ENCODE results near the gene UBQLN4.

UBQLN4 gene

DNA sequence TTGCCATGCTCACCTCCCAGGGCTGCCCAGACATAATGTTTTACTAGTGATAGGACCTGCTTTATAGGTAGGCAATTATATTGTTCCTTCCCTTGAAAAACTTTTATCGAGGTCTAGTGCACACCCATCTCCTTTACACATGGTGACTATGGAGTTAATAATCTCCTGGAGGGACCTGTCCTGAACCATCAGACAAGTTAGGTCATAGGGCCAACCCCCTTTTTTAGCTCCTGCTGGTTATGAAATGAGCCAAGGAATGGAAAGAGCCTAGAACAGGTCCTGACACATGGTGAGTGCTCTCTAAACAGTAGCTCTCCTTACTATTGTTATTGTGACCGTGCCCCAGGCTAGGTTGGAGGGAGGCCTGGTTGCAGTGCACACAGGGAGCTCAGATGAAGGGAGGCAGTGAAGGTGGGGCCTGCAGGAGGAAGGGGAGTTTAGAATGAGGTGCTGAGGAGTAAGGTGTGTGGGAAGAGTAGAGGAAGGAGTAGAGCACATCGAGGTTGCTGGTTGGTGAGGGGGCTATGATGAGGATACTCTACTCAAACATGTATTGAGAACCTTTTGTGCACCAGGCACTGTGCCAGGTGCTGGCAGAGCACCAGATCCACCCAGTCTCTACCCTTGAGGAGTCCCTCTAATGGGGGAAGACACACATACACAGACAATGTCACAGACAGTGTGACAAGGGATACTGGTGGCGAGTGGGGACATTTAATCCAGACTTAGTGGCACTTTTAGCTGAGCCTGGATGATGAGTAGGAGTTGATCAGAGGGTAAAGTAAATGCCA, 46.8 kb upstream of the UBQLN4 start:
- Histone ChIP-seq H2AFZ (ENCODE audit: low read depth, low read length) (no peak overlapping the region), H3K79me2 (ENCODE audit: insufficient read depth, low read length) (no peaks in the 10 kb centered on the region), H3K4me3 (ENCODE audit: low read depth in 1 of 2, low read length in 2 of 2) (no peak overlapping the region), H3K27ac (ENCODE audit: low read length) (no peak overlapping the region), H4K20me1 (ENCODE audit: insufficient read depth, low read length) (peaks cover 13% of the 10 kb centered on the region; the same call in 1 of the 2 replicates), H3K27me3 (ENCODE audit: insufficient read depth, low read length, poor library complexity) (peaks cover 10% of the 10 kb centered on the region), H3K9me3 (ENCODE audit: insufficient read depth, low read length, severe bottlenecking) (no peaks in the 10 kb centered on the region), H3K4me2 (ENCODE audit: insufficient read depth, low read length) (no peak overlapping the region), H3K4me1 (ENCODE audit: insufficient read depth, low read length) (no peaks in the 10 kb centered on the region), H3K36me3 (ENCODE audit: insufficient read depth, low read length) (no peaks in the 10 kb centered on the region), H3K9ac (ENCODE audit: low read depth, low read length) (no peak overlapping the region)
- no peak for DNase-seq
- TF ChIP-seq, protein P1, sequence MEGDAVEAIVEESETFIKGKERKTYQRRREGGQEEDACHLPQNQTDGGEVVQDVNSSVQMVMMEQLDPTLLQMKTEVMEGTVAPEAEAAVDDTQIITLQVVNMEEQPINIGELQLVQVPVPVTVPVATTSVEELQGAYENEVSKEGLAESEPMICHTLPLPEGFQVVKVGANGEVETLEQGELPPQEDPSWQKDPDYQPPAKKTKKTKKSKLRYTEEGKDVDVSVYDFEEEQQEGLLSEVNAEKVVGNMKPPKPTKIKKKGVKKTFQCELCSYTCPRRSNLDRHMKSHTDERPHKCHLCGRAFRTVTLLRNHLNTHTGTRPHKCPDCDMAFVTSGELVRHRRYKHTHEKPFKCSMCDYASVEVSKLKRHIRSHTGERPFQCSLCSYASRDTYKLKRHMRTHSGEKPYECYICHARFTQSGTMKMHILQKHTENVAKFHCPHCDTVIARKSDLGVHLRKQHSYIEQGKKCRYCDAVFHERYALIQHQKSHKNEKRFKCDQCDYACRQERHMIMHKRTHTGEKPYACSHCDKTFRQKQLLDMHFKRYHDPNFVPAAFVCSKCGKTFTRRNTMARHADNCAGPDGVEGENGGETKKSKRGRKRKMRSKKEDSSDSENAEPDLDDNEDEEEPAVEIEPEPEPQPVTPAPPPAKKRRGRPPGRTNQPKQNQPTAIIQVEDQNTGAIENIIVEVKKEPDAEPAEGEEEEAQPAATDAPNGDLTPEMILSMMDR (IDR thresholded peaks at IDR 0.05; ENCODE audit: borderline replicate concordance, extremely low read depth, low read length, poor library complexity, severe bottlenecking) = no peak
- TF ChIP-seq EZH2 (IDR thresholded peaks at IDR 0.05; ENCODE audit: borderline replicate concordance, low read depth, low read length, severe bottlenecking) = no peak
- no peak for ATAC-seq (ENCODE audit: insufficient read depth, low read depth)

DNA sequence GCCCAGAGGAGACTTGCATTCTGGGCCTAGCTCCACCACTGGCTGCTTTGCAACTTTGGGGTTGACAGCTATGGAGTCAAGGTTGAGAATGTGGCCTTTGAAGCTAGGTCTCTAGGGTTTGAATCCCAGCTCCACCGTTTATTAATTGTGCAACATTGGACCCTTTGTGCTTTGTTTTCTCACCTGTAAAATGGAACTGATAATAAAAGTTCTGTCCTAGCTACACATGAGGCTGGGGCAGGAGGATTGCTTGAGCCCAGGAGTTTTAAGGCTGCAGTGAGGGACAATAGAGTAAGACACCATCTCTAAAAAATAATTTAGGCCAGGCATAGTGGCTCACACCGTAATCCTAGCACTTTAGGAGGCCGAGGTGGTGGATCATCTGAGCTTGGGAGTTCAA, 45.7 kb upstream of the UBQLN4 start:
- Histone ChIP-seq H2AFZ (ENCODE audit: low read depth, low read length) (no peak overlapping the region), H3K36me3 (ENCODE audit: insufficient read depth, low read length) (no peaks in the 10 kb centered on the region), H3K9ac (ENCODE audit: low read depth, low read length) (no peak overlapping the region), H3K9me3 (ENCODE audit: insufficient read depth, low read length, severe bottlenecking) (no peaks in the 10 kb centered on the region), H4K20me1 (ENCODE audit: insufficient read depth, low read length) (peaks cover 13% of the 10 kb centered on the region; the same call in 1 of the 2 replicates), H3K79me2 (ENCODE audit: insufficient read depth, low read length) (no peaks in the 10 kb centered on the region), H3K27ac (ENCODE audit: low read length) (no peak overlapping the region), H3K4me1 (ENCODE audit: insufficient read depth, low read length) (no peaks in the 10 kb centered on the region), H3K4me2 (ENCODE audit: insufficient read depth, low read length) (no peak overlapping the region), H3K27me3 (ENCODE audit: insufficient read depth, low read length, poor library complexity) (peaks cover 10% of the 10 kb centered on the region), H3K4me3 (ENCODE audit: low read depth in 1 of 2, low read length in 2 of 2) (no peak overlapping the region)
- TF ChIP-seq EZH2 (IDR thresholded peaks at IDR 0.05; ENCODE audit: borderline replicate concordance, low read depth, low read length, severe bottlenecking) = no peak
- TF ChIP-seq, protein P1 (IDR thresholded peaks at IDR 0.05; ENCODE audit: borderline replicate concordance, extremely low read depth, low read length, poor library complexity, severe bottlenecking) = no peak
- DNase-seq (no peak), ATAC-seq (ENCODE audit: insufficient read depth, low read depth) (no peak)

DNA sequence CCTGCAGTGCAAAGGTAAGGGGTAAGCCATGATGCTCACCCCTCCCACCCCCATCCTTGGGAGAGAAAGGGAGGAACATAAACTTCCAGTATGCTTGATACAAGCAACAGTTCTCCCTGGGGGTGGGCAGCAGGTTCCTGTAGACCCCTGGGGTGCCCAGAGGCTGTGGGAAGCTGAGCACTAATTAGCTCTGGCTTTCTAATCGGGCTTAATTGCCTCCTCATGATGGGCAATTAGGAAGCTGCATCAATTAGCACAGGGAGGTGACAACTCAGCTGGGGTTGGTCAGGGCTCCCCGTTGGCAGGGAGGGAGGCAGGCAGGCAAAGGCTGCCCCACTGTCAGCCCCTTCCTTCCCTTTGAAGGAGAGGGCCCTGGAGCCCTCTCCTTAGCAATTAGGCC, 45.2 kb upstream of the UBQLN4 start:
- Histone ChIP-seq H3K4me2 (ENCODE audit: insufficient read depth, low read length) (no peak overlapping the region), H3K79me2 (ENCODE audit: insufficient read depth, low read length) (no peaks in the 10 kb centered on the region), H3K27me3 (ENCODE audit: insufficient read depth, low read length, poor library complexity) (peaks cover 10% of the 10 kb centered on the region), H3K36me3 (ENCODE audit: insufficient read depth, low read length) (no peaks in the 10 kb centered on the region), H3K4me1 (ENCODE audit: insufficient read depth, low read length) (no peaks in the 10 kb centered on the region), H3K4me3 (ENCODE audit: low read depth in 1 of 2, low read length in 2 of 2) (no peak overlapping the region), H3K9me3 (ENCODE audit: insufficient read depth, low read length, severe bottlenecking) (no peaks in the 10 kb centered on the region), H3K9ac (ENCODE audit: low read depth, low read length) (no peak overlapping the region), H2AFZ (ENCODE audit: low read depth, low read length) (no peak overlapping the region), H3K27ac (ENCODE audit: low read length) (no peak overlapping the region), H4K20me1 (ENCODE audit: insufficient read depth, low read length) (peaks cover 13% of the 10 kb centered on the region; the same call in 1 of the 2 replicates)
- no peak for ATAC-seq (ENCODE audit: insufficient read depth, low read depth)
- TF ChIP-seq, protein P1 (IDR thresholded peaks at IDR 0.05; ENCODE audit: borderline replicate concordance, extremely low read depth, low read length, poor library complexity, severe bottlenecking) = no peak
- TF ChIP-seq EZH2 (IDR thresholded peaks at IDR 0.05; ENCODE audit: borderline replicate concordance, low read depth, low read length, severe bottlenecking) = no peak
- DNase-seq = no peak

Measured in DND-41 (cell line).